Endothelial cell of umbilical vein (primary cell): ENCODE results near the gene OOSP4B. TPM values are rescaled to one million over a fixed set of nuclear protein-coding genes. Genes with fewer than 3 reads are reported as not detected.

Experiments
- BruUV-seq: library from RNA; stranded (reverse); fragments of 400-500 nt; replicated peaks from 2 replicates; lab custom pipeline; 2021; lab: Mats Ljungman, UMichigan
- CTCF ChIA-PET: fragments of 300-600, 350-600 bp; sonication (Branson Sonifier 250); formaldehyde crosslinking; loops from one replicate; lab custom pipeline; 2021; ENCODE audit warnings: antibody characterized with exemption, inconsistent platforms; lab: Charles Lee
- POLR2A ChIA-PET: fragments of 300-600, 350-600 bp; sonication (Branson Sonifier 250); formaldehyde crosslinking; loops from one replicate; lab custom pipeline; 2021; ENCODE audit warnings: antibody characterized with exemption, inconsistent platforms; lab: Charles Lee
- DNase-seq: peaks from one replicate; pipeline ENCODE4 v3.0.0-alpha.2; 2011; ENCODE audit warnings: low read depth, low spot score
- FAIRE-seq: peaks from 2 replicates; lab custom pipeline; 2011; peaks lifted over from hg19 to GRCh38; lab: Jason Lieb, UNC
- H2AFZ ChIP-seq: 2 replicates; pipeline ENCODE4 v1.6.0; 2012; ENCODE audit warnings: low read depth, low read length, control low read depth, inconsistent platforms
- H3K27ac ChIP-seq: 2 replicates; pipeline ENCODE4 v1.5.1; 2011; ENCODE audit warnings: low read depth, mild to moderate bottlenecking, control low read depth, low read length, moderate library complexity; ENCODE audit not compliant: insufficient read depth
- H3K27me3 ChIP-seq, 2 experiments: 2 replicates each; pipeline versions ENCODE4 v1.6.0 to v1.6.1; 2011; ENCODE audit warnings: low read length in 2 of 2, mixed read lengths in 1 of 2; ENCODE audit not compliant: control insufficient read depth in 2 of 2, insufficient read depth in 2 of 2
- H3K36me3 ChIP-seq, 2 experiments: 2 replicates in 1 of 2; 3 replicates in 1 of 2; pipeline ENCODE4 v1.5.1; 2011; ENCODE audit warnings: low read length in 2 of 2, mild to moderate bottlenecking in 1 of 2, moderate library complexity in 1 of 2; ENCODE audit not compliant: control insufficient read depth in 2 of 2, insufficient read depth in 2 of 2; ENCODE audit errors: extremely low read depth in 1 of 2
- H3K4me1 ChIP-seq: 3 replicates; pipeline ENCODE4 v1.5.1; 2011; ENCODE audit warnings: mild to moderate bottlenecking, low read length; ENCODE audit not compliant: control insufficient read depth, insufficient read depth; ENCODE audit errors: extremely low read depth
- H3K4me2 ChIP-seq: 2 replicates; pipeline ENCODE4 v1.6.1; 2011; ENCODE audit warnings: low read length, control low read depth, mixed read lengths; ENCODE audit not compliant: insufficient read depth
- H3K4me3 ChIP-seq, 3 experiments: fragments of 200-600 bp in 1 of 3; sonication (generic), shearing (Covaris generic) in 1 of 3; replicated peaks in 1 of 3; 2 replicates each; pipeline ENCODE4 v1.5.1; 2011 to 2016; ENCODE audit warnings: control low read depth in 3 of 3, low read length in 3 of 3, mild to moderate bottlenecking in 2 of 3, inconsistent platforms in 1 of 3, low read depth in 1 of 3, moderate library complexity in 1 of 3; ENCODE audit not compliant: insufficient read depth in 1 of 3
- H3K79me2 ChIP-seq: 2 replicates; pipeline ENCODE4 v1.6.0; 2012; ENCODE audit warnings: low read length, inconsistent platforms; ENCODE audit not compliant: control insufficient read depth, insufficient read depth
- H3K9ac ChIP-seq: replicated peaks from 2 replicates; pipeline ENCODE3; 2011; ENCODE audit warnings: low read length, control low read depth; ENCODE audit not compliant: insufficient read depth; ENCODE audit errors: extremely low read depth
- H3K9me1 ChIP-seq: replicated peaks from 3 replicates; pipeline ENCODE4 v1.6.0; 2011; ENCODE audit warnings: mild to moderate bottlenecking, low read length; ENCODE audit not compliant: control insufficient read depth, insufficient read depth; ENCODE audit errors: extremely low read depth
- H3K9me3 ChIP-seq: replicated peaks from 2 replicates; pipeline ENCODE4 v1.5.1; 2012; ENCODE audit warnings: low read length, inconsistent platforms; ENCODE audit not compliant: control insufficient read depth, insufficient read depth
- H4K20me1 ChIP-seq: replicated peaks from 2 replicates; pipeline ENCODE3; 2011; ENCODE audit warnings: mild to moderate bottlenecking, low read length; ENCODE audit not compliant: control insufficient read depth, insufficient read depth; ENCODE audit errors: extremely low read depth
- CTCF ChIP-seq, 2 donors: IDR thresholded peaks; 1 replicate in 1 of 2; 2 replicates in 1 of 2; pipeline ENCODE4 v1.5.1; 2011; ENCODE audit warnings: low read length in 2 of 2, mild to moderate bottlenecking in 2 of 2, moderate library complexity in 2 of 2, control low read depth in 1 of 2, inconsistent platforms in 1 of 2, low read depth in 1 of 2; ENCODE audit not compliant: insufficient read depth in 1 of 2; ENCODE audit errors: extremely low read depth in 1 of 2
- EZH2 ChIP-seq: IDR thresholded peaks from 2 replicates; pipeline ENCODE4 v1.6.1; 2012; ENCODE audit warnings: borderline replicate concordance, low read depth, mild to moderate bottlenecking, moderate library complexity, low read length, inconsistent platforms; ENCODE audit not compliant: severe bottlenecking
- FOS ChIP-seq: IDR thresholded peaks from 2 replicates; pipeline ENCODE4 v1.6.1; 2011; ENCODE audit warnings: mild to moderate bottlenecking, low read length, moderate library complexity, borderline replicate concordance; ENCODE audit not compliant: insufficient read depth
- GATA2 ChIP-seq: IDR thresholded peaks from 2 replicates; pipeline ENCODE4 v1.7.0; 2011; ENCODE audit warnings: low read depth, mild to moderate bottlenecking, moderate library complexity, mixed read lengths, low read length; ENCODE audit not compliant: insufficient read length, insufficient read depth
- JUN ChIP-seq: IDR thresholded peaks from 2 replicates; pipeline ENCODE4 v1.6.1; 2011; ENCODE audit warnings: borderline replicate concordance, low read depth; ENCODE audit not compliant: insufficient read length, insufficient read depth
- MAX ChIP-seq: IDR thresholded peaks from 2 replicates; pipeline ENCODE4 v1.6.1; 2011; ENCODE audit not compliant: insufficient read depth, insufficient read length
- MYC ChIP-seq: IDR thresholded peaks from one replicate; pipeline ENCODE4 v1.6.1; 2011; ENCODE audit warnings: mild to moderate bottlenecking, low read depth, low read length
- POLR2A ChIP-seq: IDR thresholded peaks from 2 replicates; pipeline ENCODE4 v1.6.1; 2012; ENCODE audit warnings: low read depth, mild to moderate bottlenecking, control low read depth, low read length
- POLR2AphosphoS5 ChIP-seq: IDR thresholded peaks from 2 replicates; pipeline ENCODE4 v1.6.1; 2012; ENCODE audit warnings: low read depth, mild to moderate bottlenecking, control low read depth, low read length, moderate library complexity; ENCODE audit not compliant: insufficient read depth
- dilution Hi-C: fragments of 300-500 bp; cut with MboI; formaldehyde crosslinking; loops from one replicate; pipeline ENCODE4 v1.15.0; 2019; ENCODE audit warnings: low sequenced_read_pairs; ENCODE audit not compliant: extremely low pct_ligation_motif_present
- intact Hi-C: fragments of 100-400 bp; cut with micrococcal nuclease; formaldehyde crosslinking; loops from one replicate; pipeline ENCODE4 v1.10.0; 2022
- polyA plus RNA-seq, 4 experiments: library from polyadenylated mRNA; depleted of rRNA in 3 of 4; stranded (reverse) in 3 of 4; unstranded in 1 of 4; fragments of >200 nt; gene quantifications; 2 replicates each; pipeline versions ENCODE4 v1.2.1 to v1.2.3, GENCODE V29; 2011 to 2012; ENCODE audit warnings: missing spikeins in 1 of 4
- total RNA-seq: library from RNA; stranded (reverse); gene quantifications from 2 replicates; pipeline ENCODE4 v1.2.3, GENCODE V29; 2021

Gene OOSP4B
- total and polyA plus RNA-seq, 2 donors (not counting 3 experiments of a cell fraction or from before 2014, with no cell fraction given) = not detected

- no peak overlapping the region for H3K4me2 ChIP-seq
- no peak for DNase-seq
- dilution Hi-C loops (no loop called here), intact Hi-C loops (no loop called here)
- H3K9ac ChIP-seq = no peak overlapping the region
- peaks cover 6 to 7% of the 10 kb centered on the region in 2 experiments for H3K27me3 ChIP-seq
- no peaks in the 10 kb centered on the region for H3K9me1 ChIP-seq
- no peaks in the 10 kb centered on the region for H4K20me1 ChIP-seq
- no TSS peak for BruUV-seq
- H3K4me3 ChIP-seq = no peak overlapping the region
- no peak for FAIRE-seq
- CTCF ChIA-PET = interaction anchor here (0.9 to 1.5 kb wide), 2 partner anchors 10 to 35 kb away, joined by 3 read pairs; no protein-coding TSS in a partner anchor
- POLR2A ChIA-PET = no interaction called here
- H3K79me2 ChIP-seq = no peaks in the 10 kb centered on the region
- no peaks in the 10 kb centered on the region for H3K36me3 ChIP-seq
- TF ChIP-seq MYC = no peak
- no peak for TF ChIP-seq POLR2AphosphoS5
- TF ChIP-seq GATA2 = no peak
- TF ChIP-seq JUN = no peak
- TF ChIP-seq FOS = no peak
- TF ChIP-seq MAX = no peak
- TF ChIP-seq POLR2A = no peak
- no peak for TF ChIP-seq CTCF (IDR thresholded peaks at IDR 0.05; ENCODE audit: extremely low read depth in 1 of 2, insufficient read depth in 1 of 2, low read depth in 1 of 2, low read length in 2 of 2)
- TF ChIP-seq EZH2 = no peak
- no peak overlapping the region for H2AFZ ChIP-seq
- H3K9me3 ChIP-seq = no peaks in the 10 kb centered on the region
- no peaks in the 10 kb centered on the region for H3K4me1 ChIP-seq
- no peak overlapping the region for H3K27ac ChIP-seq
Observed at GRCh38 chr11:59997800-59998199, 19.2 kb upstream of the OOSP4B start.
